ENCODE results near the gene ADAMTS3.

Gene ADAMTS3

DNA sequence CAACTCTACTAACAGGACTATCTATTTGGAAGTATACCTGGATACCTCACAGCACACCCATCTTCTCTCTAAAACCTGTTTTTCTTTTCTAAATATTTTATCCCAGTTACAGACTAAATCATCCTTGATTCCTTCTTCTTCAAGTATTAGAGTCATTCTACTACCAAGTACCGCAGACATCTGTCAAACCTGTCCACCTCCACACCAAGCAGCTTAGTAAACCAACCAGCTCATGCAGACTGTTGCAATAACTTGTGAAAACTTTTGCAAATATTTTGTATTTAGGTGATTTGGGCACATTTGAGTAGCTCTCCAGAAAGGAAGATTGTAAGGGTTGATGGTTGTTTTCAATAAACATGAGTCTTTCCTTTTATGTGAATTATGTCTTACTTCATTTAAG, 238.6 kb downstream of the ADAMTS3 start:
- DNase-seq: no peak

DNA sequence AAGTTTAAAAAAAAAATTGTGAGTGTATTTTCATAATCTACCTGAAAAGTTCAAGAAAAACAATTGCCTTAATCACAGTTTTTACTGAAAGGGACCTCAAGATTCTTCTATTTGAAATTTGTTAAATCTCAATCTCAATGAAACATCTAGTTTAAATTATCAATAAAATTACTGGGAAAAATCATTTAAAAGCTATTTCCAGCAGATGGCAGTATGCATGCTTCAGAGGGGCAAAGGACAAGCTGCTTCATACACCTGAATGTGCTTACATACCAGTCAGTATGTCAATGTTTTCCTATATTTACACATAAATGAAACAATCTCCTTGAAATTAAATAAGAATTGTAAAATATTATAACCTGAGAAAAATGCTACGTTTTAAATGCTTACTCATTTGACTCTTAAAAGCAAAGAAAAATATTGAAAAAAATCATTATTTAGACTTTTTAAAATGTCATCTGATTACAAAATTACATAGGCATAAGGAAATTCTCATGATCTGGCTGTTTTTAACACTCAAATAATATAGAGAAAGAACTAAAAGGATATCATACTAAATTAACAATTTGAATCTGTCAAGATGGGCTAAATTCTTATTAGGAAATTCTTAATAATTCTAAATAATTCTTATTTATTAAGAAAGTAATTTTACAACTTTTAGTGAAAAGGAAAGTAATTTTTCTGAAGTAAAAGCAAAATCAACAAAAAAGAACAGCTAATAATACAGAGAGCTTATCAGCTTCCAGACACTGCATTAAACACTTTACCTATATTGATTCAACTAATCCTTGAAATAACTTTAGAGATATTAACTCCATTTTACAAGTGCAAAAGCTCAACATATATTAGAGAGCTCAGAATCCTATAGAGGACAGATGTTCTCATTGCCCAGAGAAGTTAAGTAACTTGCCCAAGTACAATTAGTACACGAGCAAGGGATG, 242.1 kb downstream of the ADAMTS3 start:
- DNase-seq: no peak

DNA sequence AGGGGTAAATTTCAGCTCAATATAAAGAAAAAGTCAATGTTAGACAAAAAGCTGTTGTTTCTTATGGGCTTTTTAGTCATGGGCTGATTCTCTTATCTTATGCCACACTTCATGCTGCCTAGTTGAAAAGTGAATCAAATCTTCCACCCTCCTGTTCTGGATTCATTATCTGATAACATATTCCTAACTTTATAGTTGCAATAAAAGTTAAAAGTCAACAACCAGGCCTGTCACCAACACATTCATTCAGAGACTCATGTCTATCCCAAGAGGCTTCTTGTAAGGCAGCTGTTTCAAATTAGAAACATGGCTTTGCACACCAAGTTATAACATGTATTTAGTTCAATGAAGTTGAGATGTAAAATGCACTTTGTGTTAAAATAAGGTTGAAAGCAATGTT, 243.8 kb downstream of the ADAMTS3 start:
- DNase-seq: no peak

GRCh38 chr4:72323227-72323626, 245.8 kb downstream of the ADAMTS3 start:
- DNase-seq: no peak

DNA sequence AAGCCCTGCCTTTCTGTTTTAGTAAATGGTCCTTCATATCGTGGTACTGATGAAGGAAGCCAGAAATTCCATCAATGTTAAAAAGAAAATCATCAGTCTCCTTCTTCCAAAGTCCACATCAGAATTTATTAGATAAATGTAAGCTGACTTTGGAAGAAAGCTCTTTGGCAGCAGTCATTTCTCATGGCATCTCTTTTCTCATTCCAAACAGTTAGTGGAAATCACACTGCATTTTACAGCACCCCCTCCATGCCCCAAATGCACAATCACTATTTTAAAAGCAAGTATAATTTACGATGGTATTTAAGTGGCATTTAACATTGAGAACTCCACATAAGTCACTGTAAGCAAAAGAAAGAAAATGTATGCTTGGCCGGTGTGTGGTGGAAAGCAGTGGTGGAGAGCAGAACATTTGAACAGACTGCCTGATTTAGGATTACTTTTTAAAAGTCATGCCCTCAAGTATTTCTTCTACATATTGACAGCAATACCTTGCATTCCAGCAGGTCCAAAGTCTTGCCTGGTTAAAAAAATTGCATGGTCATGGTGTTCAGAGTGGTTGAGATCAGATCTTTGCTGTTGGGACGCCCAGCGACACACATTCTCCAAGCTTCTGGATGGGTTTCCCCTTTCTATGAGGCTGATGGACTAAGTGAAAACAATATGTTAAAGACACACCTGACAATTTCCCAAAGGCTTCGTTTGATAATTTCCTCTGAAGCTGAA, 248.6 kb downstream of the ADAMTS3 start:
- DNase-seq: no peak

DNA sequence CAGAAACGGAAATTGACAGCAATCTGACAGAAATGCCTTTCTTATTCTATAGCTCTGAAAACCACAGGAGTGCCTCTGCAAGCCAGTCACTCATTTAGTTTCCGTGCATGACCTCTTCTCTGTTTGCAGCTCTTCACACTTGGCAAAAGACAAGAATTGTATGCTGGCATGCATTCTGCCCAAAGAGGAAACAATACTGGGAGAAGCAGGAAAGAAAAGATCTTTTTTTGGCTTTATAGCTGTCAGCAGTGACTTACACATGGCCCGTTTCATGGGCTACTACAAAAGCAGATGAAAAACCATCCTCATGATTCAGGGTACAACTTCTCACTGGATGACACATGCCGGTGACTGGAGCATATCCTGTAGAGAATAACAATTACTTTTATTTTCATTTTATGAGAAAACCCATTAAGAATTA, 249.4 kb downstream of the ADAMTS3 start:
- DNase-seq: no peak

DNA sequence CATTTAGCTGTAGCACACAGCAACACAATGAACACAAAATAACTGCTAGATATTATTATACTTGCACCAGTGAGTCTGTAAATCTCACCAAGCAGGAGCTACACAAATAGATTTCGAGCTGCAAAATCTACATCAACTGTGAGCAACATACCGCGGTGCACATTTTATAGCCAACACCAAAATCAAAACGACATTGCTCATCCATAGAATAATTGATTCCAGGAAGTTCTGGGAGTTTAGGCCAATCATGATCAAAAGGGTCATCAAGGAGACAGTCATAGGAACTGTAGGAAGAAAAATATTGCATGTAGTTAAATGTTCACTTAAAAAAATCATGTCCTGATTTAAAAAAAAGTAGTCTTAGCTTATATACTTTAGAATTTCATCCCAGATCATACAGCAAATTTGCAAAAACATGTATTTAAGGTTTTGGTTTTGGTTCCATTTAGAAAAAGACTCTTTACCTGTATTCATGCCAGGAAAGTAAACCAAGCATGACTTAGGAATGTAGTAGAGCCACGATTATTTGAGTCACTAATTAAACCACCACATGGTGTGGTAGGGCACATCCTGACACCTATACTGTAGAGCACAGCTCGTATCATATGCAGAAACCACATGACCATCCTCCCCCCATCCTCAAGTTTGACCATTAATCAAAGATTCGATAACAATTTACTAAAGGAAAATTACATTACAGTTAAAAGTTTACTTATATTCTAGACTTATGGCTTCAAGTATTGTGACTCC, 250.4 kb downstream of the ADAMTS3 start:
- no peak for DNase-seq

- DNase-seq: no peak
Observed at GRCh38 chr4:72314869-72315268, 254.2 kb downstream of the ADAMTS3 start.

DNA sequence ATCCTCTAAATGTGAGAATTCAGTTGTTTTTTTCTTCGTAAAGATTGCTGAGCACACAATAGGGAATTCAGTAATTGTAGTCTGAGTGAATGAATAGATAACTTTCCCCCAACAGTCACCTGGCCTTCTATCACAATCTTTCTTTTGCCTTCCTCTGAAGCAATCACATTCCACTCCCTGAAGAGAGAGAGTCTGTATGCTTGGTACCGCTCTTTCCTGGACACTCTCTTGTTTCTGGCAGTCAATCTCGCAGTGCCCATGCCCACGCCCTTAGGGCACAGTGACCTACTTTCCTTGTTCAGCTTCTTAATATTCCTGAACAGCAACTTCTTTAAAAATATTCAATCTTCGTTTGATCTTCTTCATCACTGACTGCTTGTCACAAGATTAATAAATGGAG, 255.9 kb downstream of the ADAMTS3 start:
- no peak for DNase-seq

GRCh38 chr4:72312032-72312650, 256.9 kb downstream of the ADAMTS3 start:
- no peak for DNase-seq

GRCh38 chr4:72311291-72311690, 257.7 kb downstream of the ADAMTS3 start:
- DNase-seq: no peak

GRCh38 chr4:72305620-72306019, 263.4 kb downstream of the ADAMTS3 start:
- no peak for DNase-seq

DNA sequence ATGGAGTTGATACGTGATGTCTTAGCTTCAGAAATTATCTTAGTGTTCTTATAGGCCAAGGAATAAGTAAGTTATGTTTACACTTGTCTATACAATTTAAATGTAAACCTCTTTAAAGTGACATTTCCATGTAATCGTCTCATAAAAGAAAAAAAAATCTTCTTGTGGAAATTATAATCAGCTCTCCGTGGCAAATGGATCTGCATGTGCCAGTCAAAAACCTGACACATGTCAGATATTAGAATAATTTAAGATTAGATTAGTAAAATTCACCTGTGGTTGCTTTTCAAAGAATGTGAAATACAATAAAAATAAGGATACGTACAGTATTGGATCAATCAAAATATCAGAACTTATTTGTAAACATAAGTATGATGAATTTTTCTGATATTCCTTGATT, 263.9 kb downstream of the ADAMTS3 start:
- no peak for DNase-seq

- DNase-seq: no peak
Observed at GRCh38 chr4:72302981-72303704, 265.9 kb downstream of the ADAMTS3 start.

- DNase-seq: no peak
Observed at GRCh38 chr4:72301759-72302158, 267.3 kb downstream of the ADAMTS3 start.

- no peak for DNase-seq
Observed at GRCh38 chr4:72300126-72300525, 268.9 kb downstream of the ADAMTS3 start.

DNA sequence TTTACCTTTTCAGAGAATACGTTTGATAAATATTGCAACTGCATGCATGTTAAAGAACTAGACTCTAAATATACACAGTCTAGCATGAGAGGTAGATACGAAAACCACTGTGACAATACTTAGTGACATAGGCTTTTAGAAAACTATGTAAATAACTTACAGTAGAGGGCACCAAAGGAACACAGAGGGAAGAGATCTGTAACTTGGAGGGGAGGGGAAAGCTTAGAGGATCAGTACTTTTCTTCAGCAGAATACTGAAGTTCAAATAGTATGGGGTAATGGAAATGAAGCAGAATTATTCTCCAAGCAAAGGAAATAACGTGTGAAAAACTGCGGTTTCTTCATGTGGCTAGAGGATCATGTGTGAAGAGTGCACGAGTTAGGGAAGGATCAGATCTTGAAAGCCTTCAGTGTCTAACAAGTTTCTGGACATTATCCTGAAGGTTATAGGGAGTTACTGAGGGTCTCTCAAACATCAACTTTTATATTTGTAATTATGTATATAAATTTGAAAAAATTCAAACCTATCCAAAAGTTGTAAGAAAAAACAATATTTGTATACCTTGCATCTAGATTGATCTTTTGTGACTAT, 273.0 kb downstream of the ADAMTS3 start:
- DNase-seq: no peak

- DNase-seq: no peak
Observed at GRCh38 chr4:72290737-72291136, 278.3 kb downstream of the ADAMTS3 start.

DNA sequence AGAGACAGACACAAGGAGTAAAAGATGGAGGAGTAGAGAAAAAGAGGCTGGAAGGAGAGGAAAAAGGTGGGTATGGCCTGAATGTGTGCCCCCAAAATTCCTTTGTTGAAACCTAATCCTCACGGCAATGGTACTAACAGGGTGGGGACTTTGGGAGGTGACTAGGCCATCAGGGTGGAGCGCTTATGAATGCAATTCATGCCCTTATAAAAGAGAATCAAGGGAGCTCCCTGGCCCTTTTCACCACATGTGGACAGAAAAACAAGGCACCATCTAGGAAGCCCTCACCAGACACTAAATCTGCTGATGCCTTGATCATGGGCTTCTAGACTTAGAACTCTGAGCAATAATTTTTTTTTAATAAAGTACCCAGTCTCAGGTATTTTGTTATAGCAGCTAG, 282.1 kb downstream of the ADAMTS3 start:
- DNase-seq: no peak

GRCh38 chr4:72286185-72286584, 282.8 kb downstream of the ADAMTS3 start:
- no peak for DNase-seq

DNA sequence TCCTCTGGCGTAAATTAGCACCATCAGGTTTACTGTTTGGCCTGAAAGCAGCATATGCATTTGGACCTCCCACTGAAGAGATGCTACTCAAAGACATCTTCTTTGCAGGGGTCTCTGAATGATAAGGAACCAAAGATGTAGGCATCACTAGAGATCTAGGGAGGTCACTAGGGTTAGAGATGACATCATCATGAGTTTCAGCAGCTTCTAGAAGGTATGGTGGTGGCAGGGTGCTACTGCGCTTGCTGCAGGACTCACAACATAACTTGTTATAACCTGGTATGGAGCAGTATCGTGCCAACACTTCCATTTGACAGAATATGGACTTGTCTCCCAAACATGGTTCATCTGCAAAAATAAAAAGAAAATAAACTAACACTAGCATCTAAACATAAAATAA, 285.7 kb downstream of the ADAMTS3 start:
- no peak for DNase-seq

DNA sequence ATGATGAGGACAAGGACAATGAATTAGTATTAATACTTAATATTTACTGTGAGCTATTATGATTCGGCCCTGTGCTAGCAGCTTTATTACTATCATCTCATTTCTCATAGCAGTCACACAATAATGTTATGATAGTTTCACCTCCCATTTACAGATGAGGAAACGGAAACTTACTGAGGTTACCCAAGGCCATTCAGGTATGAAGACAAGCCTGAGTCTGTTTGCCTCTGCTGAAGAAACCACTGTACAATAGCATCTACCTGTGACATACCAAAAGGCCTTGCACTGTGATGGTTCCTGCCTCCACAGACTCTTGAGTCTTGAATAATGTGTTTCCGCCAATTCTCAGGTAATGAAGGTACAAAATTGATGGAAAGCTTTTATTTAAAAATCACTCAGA, 288.8 kb downstream of the ADAMTS3 start:
- DNase-seq: no peak

Data from NCI-H1417 treated with DMSO at 0.1 percent for 48 hours (cell line).